HG02852 (cell line): Measurements from ENCODE around the gene INAVA.

Source experiments
- ATAC-seq: cut with Tn5 transposase; IDR thresholded peaks from one replicate; pipeline ENCODE4 v1.9.1; 2021; ENCODE audit warnings: mild to moderate bottlenecking, moderate library complexity; ENCODE audit not compliant: unreplicated experiment

The INAVA gene

GRCh38 chr1:200875416-200875815 lies 19.3 kb upstream of the INAVA start:
- no peak for ATAC-seq

- ATAC-seq, result no peak
Measured at GRCh38 chr1:200877010-200877409, 17.7 kb upstream of the INAVA start.

DNA sequence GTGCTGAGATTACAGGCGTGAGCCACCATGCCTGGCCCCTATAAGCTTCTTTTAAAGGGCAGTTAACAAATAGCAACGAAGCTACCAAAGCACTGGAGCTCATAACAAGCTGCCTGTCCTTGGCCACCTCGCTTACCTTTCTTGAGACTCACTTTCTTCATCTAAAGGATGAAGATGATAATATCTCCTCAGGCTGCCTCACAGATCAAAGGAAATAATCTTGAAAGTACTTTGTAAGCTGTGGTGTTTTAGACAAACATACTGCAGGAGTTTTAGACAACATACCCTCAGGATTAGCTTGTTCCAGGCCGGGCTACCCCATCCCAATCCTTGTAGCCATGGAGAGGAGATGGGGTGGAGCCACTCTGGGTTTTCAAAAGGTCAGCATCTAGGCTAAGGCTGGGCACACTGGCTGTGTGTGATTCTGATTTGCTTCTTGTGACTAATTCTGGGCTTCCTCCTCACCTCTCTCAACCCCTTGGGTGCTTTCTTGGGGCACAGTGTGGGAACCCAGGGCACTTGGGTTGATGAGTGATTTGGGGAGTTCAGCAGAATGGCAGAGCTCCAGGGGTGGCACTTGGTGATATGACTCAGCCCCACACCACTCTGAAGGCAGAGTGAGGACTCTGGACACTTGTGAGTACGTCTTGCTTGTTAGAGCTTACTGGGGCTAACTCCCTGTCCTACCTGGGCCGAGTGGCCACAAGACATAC lies 16.7 kb upstream of the INAVA start:
- peak; percentile 41 for ATAC-seq

- ATAC-seq, result peak; percentile 84
Measured at GRCh38 chr1:200880212-200880611, 14.5 kb upstream of the INAVA start.

- no peak for ATAC-seq
Measured at GRCh38 chr1:200883118-200883517, 11.6 kb upstream of the INAVA start.

GRCh38 chr1:200885623-200886402 lies 8.9 kb upstream of the INAVA start:
- no peak for ATAC-seq

GRCh38 chr1:200886594-200886993 lies 8.1 kb upstream of the INAVA start:
- no peak for ATAC-seq

DNA sequence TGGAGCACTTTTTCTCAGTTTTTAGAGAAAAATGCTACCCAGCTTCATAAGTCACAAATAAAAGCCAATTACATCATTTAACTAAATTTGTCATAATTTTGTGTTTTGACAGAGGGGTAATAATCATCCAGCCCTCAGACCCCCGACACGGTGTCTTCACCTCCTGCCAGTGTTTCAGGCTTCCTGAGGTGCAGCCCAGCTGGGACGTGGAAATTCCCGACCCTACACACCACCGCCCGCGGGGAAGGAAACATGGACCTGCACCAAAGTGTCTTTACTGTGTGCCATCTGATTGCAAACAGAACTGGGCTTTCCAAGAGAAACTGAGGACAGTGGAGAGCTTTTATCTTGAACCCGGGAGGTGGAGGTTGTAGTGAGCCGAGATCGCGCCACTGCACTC lies 7.7 kb upstream of the INAVA start:
- no peak for ATAC-seq

- ATAC-seq, result no peak
Measured at GRCh38 chr1:200887772-200888348, 6.8 kb upstream of the INAVA start.

GRCh38 chr1:200888349-200888838 lies 6.3 kb upstream of the INAVA start:
- peak; percentile 91 for ATAC-seq

DNA sequence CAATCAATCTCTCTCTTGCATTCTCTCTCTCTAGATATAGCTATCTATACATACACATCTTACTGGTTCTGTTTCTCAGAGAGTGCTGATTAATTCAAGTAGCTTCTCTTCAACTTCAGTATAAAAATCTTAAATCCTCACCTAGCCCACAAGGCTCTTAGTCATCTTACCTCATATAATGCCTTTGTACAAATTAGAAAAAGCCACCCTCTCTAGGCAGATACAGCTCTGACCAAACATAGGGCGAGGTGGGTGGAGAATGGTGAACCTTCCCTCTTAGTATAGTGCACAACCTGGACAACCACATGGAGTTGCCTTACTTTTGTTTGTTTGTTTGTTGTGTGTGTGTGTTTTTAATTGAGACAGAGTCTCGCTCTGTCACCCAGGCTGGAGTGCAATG lies 5.1 kb upstream of the INAVA start:
- no peak for ATAC-seq

- ATAC-seq, result no peak
Measured at GRCh38 chr1:200890027-200890426, 4.7 kb upstream of the INAVA start.

DNA sequence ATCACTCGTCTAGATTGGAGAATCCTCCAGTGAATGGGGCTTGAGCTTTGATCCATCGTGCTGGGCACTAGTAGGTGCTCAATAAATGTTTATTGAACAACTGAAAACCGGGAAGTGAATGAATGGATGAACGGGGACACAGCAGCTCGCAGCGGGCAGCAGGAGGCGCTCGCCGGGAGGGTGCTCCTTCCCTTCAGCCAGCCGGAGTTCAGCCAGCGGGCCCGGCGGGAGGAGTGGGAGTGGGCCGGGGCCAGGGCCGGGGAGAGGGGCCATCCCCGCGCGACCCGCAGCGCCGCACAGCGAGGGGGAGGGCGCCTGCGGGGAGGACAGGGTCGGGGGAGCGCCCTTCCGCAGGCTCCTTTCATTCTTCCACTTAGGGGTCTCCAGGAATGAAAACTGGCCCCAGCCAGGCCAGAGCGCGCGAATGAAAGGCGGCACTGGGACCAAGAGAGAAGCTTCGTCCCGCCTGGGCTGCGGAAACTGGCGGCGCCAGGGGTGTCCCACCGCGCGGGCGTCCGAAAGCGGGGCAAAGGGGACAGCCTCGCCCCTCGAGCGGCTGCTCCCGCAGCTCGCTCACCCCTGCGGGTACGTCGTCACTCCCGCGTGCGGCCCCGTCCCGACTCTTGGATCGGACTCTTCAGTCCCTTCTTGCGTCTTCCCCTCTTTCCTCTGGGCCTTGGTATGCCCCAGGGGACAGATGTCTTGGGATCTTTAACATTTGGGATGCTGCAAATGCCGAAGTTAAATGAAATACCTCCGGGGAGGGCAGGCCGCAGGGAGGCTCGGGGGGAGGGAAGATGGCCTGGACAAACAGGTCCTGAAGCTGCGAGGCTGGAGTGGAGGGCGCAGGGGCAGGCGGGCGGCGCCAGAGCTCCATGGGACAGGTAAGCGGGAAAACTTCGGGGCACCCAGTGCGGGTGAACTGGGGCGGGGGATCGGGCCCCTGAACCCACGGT lies 3.6 kb upstream of the INAVA start:
- no peak for ATAC-seq

- ATAC-seq, result no peak
Measured at GRCh38 chr1:200891774-200892157, 2.9 kb upstream of the INAVA start.

DNA sequence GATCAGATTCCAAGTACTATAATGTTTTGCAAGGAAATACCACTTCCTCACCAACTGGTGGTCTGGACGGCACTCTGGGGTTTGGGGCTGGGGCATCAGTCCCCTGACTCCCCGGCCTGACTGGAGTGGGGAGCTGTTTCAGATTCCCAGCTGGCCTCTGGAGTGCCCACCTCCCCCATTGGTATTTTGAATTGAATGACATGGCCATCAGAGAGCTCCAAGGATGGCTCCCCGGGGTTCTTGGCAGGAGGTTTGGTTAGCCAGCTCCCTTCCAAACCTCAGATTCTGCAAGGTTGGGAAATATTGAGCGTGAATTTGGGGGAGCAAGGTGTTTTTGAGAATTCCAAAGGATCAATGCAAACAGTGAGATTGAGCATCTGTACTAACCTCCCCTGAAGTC lies 2.2 kb upstream of the INAVA start:
- no peak for ATAC-seq

- no peak for ATAC-seq
Measured at GRCh38 chr1:200892958-200893357, 1.7 kb upstream of the INAVA start.

- no peak for ATAC-seq
Measured at GRCh38 chr1:200893411-200893901, 1.2 kb upstream of the INAVA start.

DNA sequence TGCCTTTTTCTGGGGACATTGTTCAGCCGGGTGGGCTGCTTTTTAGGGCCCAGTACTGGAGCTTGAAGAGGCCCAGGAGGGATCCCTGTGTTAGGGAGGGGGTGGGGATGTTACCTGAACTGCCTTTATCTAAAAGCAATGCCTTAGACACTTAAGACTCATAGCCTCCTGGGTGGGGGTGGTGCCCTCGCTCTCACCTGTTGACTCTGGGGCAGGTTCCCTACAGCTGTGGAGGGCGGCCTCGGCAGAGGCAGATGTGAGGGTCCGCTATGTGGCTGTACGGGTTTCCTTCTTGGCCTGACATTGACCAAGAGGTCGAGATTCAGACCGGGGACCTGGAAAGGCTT lies 716 bp downstream of the INAVA start:
- ATAC-seq, result no peak

DNA sequence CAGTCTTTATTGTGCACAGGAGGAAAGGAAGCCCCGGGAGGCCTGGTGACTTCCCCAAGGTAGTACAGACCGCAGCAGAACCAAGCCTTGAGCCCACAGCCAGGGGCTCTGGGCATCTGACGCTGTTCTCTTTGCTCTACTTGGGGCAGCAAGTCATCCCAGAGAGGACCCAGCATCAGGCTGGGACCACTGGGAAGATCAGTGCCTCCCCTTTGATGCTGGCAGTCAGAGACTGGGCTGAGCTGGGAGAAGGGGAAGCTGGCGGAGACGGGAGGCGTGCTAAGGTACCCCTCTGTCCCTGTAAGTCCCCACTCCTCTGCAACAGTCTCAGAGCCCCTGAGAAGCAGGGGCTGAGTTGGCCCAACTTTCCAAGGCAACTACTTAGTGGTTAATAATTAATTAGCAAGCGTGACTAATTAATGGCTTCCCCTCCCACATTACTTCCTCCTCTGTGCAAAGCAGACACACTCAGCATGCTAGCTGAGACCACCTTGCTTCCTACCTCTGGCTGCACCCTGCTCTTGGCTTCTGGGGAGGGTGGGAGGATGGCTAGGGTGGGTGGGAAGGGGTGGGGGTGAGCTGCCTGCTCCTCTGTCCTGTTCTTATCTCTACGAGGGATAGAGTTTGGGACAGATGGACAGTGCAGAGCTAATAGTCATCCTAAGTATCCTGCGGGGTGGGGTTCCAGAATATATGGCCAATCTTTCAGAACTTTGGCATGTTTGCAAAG lies 1.3 kb downstream of the INAVA start:
- ATAC-seq, result no peak

- ATAC-seq, result no peak
Measured at GRCh38 chr1:200896531-200897196, 2.0 kb downstream of the INAVA start.
